Smooth muscle cell (in vitro differentiated cells): ENCODE measurements around the gene LZTS2. TPM values are rescaled to one million over a fixed set of nuclear protein-coding genes. Genes with fewer than 3 reads are reported as not detected.

Experiments used
- DNase-seq: peaks from one replicate; lab custom pipeline; 2025; ENCODE audit not compliant: unreplicated experiment; lab: John Stamatoyannopoulos, UW
- H2AFZ ChIP-seq: fragments of 200-600 bp; sonication (generic); 2 replicates; pipeline ENCODE4 v1.6.0; 2016; ENCODE audit warnings: antibody characterized with exemption, low read depth, mild to moderate bottlenecking
- H3F3A ChIP-seq: fragments of 200-600 bp; sonication (generic); 2 replicates; pipeline ENCODE4 v1.6.0; 2017; ENCODE audit warnings: antibody characterized with exemption, low read depth
- H3K27ac ChIP-seq: fragments of 200-600 bp; sonication (generic); 2 replicates; pipeline ENCODE4 v1.5.1; 2016; ENCODE audit warnings: low read depth, mild to moderate bottlenecking
- H3K27me3 ChIP-seq: fragments of 200-600 bp; sonication (generic); 2 replicates; pipeline ENCODE4 v1.6.1; 2016; ENCODE audit warnings: low read depth, mild to moderate bottlenecking
- H3K36me3 ChIP-seq: fragments of 200-600 bp; sonication (generic); 2 replicates; pipeline ENCODE4 v1.5.1; 2016; ENCODE audit warnings: low read depth
- H3K4me1 ChIP-seq: fragments of 200-600 bp; sonication (generic); 2 replicates; pipeline ENCODE4 v1.5.1; 2016; ENCODE audit warnings: low read depth
- H3K4me2 ChIP-seq: fragments of 200-600 bp; sonication (generic); 2 replicates; pipeline ENCODE4 v1.6.0; 2016; ENCODE audit warnings: mild to moderate bottlenecking
- H3K4me3 ChIP-seq: fragments of 200-600 bp; sonication (generic); 2 replicates; pipeline ENCODE4 v1.5.1; 2016; ENCODE audit warnings: mild to moderate bottlenecking
- H3K79me2 ChIP-seq: fragments of 200-600 bp; sonication (generic); 2 replicates; pipeline ENCODE4 v1.6.0; 2016; ENCODE audit warnings: low read depth, mild to moderate bottlenecking
- H3K9ac ChIP-seq: fragments of 200-600 bp; sonication (generic); 2 replicates; pipeline ENCODE4 v1.6.0; 2016; ENCODE audit warnings: low read depth
- H3K9me3 ChIP-seq: fragments of 200-600 bp; sonication (generic); replicated peaks from 2 replicates; pipeline ENCODE4 v1.5.1; 2016; ENCODE audit warnings: low read depth
- H4K20me1 ChIP-seq: fragments of 200-600 bp; sonication (generic); 2 replicates; pipeline ENCODE4 v1.6.0; 2016; ENCODE audit warnings: low read depth
- CTCF ChIP-seq: fragments of 200-600 bp; sonication (generic); IDR thresholded peaks from 2 replicates; pipeline ENCODE4 v1.5.1; 2017; ENCODE audit warnings: borderline replicate concordance, mild to moderate bottlenecking, antibody characterized with exemption; ENCODE audit not compliant: insufficient read depth, poor library complexity, severe bottlenecking
- WGBS: methylation state at CpG from one replicate; pipeline ENCODE4 v1.1.7; 2016; ENCODE audit warnings: low lambda C conversion rate; 5-methylcytosine and 5-hydroxymethylcytosine counted together
- polyA plus RNA-seq: library from polyadenylated mRNA; unstranded; fragments of >200 nt; fragmentation: Nextera tagmentation; extraction: Ambion mirVana; gene quantifications from 2 replicates; pipeline ENCODE4 v1.2.1, GENCODE V29; 2016
- total RNA-seq: library from RNA; depleted of rRNA; stranded (reverse); fragments of >200 nt; gene quantifications from 2 replicates; pipeline ENCODE4 v1.2.3, GENCODE V29; 2014

The LZTS2 gene
- total and polyA plus RNA-seq, 2 experiments from 2014 or later: 54.9 to 103 TPM

DNA sequence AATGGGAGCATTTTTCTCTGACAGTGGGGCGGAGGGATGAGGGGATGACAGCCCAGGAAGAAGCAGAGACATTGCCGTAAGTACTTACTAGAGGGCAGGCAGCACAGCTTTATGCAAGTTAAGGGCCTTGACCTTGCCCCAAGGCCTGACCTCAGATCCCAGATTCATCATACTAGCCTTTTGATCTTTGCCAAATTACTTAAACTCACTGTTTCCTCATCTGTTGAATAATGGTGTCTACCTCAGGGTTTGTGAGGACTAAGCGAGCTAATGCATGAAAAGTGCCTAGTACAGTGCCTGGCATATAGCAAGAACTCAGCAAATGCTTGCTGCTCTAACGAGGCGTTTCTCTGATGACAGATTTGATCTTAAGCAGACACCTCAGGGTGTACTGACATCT, 33.8 kb upstream of the LZTS2 start:
- H2AFZ ChIP-seq: no peak overlapping the region
- no peaks in the 10 kb centered on the region for H4K20me1 ChIP-seq
- peaks cover 23% of the 10 kb centered on the region for H3F3A ChIP-seq
- no peak overlapping the region for H3K4me3 ChIP-seq
- no peaks in the 10 kb centered on the region for H3K27me3 ChIP-seq
- no peaks in the 10 kb centered on the region for H3K4me1 ChIP-seq
- TF ChIP-seq CTCF: no peak
- peaks cover 4% of the 10 kb centered on the region for H3K36me3 ChIP-seq
- H3K27ac ChIP-seq: no peak overlapping the region
- no peaks in the 10 kb centered on the region for H3K79me2 ChIP-seq
- no peak overlapping the region for H3K4me2 ChIP-seq
- DNase-seq: no peak
- 72% methylated on average over 5 of the region's 5 CpGs for WGBS
- H3K9me3 ChIP-seq: no peaks in the 10 kb centered on the region
- H3K9ac ChIP-seq: no peak overlapping the region

GRCh38 chr10:100966887-100967286, 32.7 kb upstream of the LZTS2 start:
- Histone ChIP-seq H3K27me3 (no peaks in the 10 kb centered on the region), H3K36me3 (peaks cover 4% of the 10 kb centered on the region), H2AFZ (no peak overlapping the region), H3K27ac (no peak overlapping the region), H3K79me2 (no peaks in the 10 kb centered on the region), H3F3A (peaks cover 23% of the 10 kb centered on the region), H3K4me2 (no peak overlapping the region), H3K4me3 (no peak overlapping the region), H4K20me1 (no peaks in the 10 kb centered on the region), H3K9ac (no peak overlapping the region), H3K4me1 (no peaks in the 10 kb centered on the region), H3K9me3 (no peaks in the 10 kb centered on the region)
- no peak for DNase-seq
- 87% methylated on average over 2 of the region's 2 CpGs for WGBS
- no peak for TF ChIP-seq CTCF

GRCh38 chr10:100967332-100967731, 32.3 kb upstream of the LZTS2 start:
- no peak for TF ChIP-seq CTCF

DNA sequence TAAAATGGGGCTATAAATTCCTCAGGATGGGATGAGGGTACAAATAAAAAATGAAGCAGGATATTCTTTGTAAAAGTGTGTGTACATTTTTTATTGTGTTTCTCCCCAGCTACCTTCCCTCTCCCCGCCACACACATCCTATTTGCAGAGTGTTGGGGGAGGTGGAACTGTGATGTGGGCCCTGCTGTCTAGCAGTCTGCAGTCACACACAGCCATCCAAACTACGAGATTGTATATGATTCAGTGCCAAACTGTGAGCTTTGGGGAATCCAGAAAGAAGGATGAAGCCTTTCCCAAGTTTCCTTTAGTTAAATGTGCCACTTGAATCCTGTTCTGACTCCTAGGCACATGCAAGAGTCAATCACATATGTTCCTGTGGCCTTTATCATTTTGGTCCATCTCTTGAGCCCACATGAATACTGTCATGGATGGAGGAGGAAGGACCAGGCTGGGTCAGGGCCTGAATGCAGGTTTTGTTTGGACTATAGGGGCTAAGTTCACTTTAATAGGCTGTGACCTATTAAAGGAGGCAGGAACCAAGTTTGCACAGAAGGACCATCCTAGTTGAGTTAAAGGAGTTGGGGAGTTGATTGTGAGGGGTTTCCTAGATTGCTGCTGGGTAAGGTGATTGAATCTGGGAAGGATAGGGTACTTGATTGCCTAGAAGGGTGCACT, 31.4 kb upstream of the LZTS2 start:
- Histone ChIP-seq H3K27ac (no peak overlapping the region), H3F3A (peaks cover 21% of the 10 kb centered on the region), H3K36me3 (no peaks in the 10 kb centered on the region), H3K27me3 (no peaks in the 10 kb centered on the region), H3K4me3 (no peak overlapping the region), H3K4me1 (no peaks in the 10 kb centered on the region), H3K9me3 (no peaks in the 10 kb centered on the region), H3K4me2 (no peak overlapping the region), H4K20me1 (no peaks in the 10 kb centered on the region), H2AFZ (no peak overlapping the region), H3K79me2 (no peaks in the 10 kb centered on the region), H3K9ac (no peak overlapping the region)
- no peak for TF ChIP-seq CTCF
- no peak for DNase-seq
- 88% methylated on average over 2 of the region's 2 CpGs for WGBS

More at GRCh38 chr10:100967332-100967731, 32.3 kb upstream of the LZTS2 start:
- Histone ChIP-seq H2AFZ (no peak overlapping the region), H3F3A (peaks cover 23% of the 10 kb centered on the region), H3K9me3 (no peaks in the 10 kb centered on the region), H3K27me3 (no peaks in the 10 kb centered on the region), H3K4me1 (no peaks in the 10 kb centered on the region), H3K4me2 (no peak overlapping the region), H4K20me1 (no peaks in the 10 kb centered on the region), H3K9ac (no peak overlapping the region), H3K4me3 (no peak overlapping the region), H3K79me2 (no peaks in the 10 kb centered on the region), H3K36me3 (peaks cover under 1% of the 10 kb centered on the region), H3K27ac (no peak overlapping the region)
- WGBS: 65% methylated on average over 2 of the region's 2 CpGs
- no peak for DNase-seq
